ENCODE results near the gene MYL11.

Gene MYL11

DNA sequence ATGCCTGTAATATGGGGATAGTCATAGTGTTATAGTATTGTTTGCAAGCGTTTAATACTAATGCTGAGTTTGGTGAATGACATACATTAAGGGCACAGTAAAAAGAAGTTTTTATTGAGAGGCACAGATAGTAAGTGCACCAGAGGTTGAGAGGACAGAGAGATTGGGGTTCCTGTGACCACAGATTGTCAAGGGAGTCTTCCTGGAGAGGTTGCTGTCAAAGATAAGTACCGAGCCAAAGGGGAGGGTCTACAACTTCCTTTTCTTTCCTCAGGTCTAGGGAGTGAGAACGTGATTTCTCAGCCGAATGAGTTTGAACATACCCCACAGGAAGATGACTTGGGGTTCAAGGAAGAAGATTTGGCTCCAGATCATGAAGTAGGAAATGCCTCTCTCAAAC, 22.5 kb downstream of the MYL11 start:
- peak; percentile 65 for DNase-seq

DNA sequence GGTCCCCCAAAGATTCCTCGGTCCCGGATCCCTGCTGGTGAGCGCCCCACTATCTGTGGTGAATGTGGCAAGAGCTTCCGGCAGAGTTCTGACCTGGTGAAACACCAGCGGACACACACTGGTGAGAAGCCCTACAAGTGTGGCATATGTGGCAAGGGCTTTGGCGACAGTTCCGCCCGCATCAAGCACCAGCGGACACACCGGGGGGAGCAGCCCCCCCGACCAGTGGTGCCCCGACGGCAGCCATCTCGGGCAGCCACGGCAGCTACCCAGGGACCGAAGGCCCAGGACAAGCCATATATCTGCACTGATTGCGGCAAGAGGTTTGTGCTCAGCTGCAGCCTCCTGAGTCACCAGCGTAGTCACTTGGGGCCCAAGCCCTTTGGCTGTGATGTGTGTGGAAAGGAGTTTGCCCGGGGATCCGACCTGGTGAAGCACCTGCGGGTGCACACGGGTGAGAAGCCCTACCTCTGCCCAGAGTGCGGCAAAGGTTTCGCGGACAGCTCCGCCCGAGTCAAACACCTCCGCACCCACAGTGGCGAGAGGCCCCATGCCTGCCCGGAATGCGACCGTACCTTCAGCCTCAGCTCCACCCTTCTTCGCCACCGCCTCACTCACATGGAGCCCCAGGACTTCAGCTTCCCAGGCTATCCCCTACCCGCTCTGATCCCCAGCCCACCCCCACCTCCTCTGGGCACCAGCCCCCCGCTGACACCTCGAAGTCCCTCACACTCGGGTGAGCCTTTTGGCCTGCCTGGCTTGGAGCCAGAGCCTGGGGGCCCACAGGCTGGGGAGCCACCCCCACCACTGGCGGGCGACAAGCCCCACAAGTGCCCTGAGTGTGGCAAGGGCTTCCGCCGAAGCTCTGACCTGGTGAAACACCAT, 23.4 kb downstream of the MYL11 start:
- DNase-seq = no peak

DNA sequence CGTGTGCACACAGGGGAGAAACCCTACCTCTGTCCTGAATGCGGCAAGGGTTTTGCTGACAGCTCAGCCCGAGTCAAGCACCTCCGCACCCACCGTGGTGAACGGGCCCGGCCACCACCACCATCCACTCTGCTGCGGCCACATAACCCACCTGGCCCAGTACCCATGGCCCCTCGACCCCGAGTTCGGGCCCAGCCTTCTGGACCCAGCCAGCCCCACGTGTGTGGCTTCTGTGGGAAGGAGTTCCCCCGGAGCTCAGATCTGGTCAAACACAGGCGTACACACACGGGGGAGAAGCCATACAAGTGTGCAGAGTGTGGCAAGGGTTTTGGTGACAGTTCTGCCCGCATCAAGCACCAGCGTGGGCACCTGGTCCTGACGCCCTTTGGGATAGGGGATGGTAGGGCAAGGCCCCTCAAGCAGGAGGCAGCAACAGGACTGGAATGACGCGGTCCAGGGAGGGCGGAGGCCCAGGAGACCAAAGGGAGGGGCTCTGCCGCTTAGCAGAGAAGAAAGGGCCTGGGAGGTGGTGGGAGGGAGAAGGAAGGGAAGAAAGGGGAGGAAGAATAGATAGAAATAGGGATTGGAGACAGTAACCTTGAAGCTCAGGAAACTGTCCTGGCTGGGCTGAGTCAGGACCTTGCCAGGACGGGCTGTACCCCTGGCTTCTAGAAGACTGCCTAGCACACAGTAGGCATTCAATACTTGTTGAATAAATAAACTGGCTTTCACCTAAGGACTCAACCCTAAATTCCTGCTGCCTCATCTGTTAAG, 24.2 kb downstream of the MYL11 start:
- DNase-seq = no peak

DNA sequence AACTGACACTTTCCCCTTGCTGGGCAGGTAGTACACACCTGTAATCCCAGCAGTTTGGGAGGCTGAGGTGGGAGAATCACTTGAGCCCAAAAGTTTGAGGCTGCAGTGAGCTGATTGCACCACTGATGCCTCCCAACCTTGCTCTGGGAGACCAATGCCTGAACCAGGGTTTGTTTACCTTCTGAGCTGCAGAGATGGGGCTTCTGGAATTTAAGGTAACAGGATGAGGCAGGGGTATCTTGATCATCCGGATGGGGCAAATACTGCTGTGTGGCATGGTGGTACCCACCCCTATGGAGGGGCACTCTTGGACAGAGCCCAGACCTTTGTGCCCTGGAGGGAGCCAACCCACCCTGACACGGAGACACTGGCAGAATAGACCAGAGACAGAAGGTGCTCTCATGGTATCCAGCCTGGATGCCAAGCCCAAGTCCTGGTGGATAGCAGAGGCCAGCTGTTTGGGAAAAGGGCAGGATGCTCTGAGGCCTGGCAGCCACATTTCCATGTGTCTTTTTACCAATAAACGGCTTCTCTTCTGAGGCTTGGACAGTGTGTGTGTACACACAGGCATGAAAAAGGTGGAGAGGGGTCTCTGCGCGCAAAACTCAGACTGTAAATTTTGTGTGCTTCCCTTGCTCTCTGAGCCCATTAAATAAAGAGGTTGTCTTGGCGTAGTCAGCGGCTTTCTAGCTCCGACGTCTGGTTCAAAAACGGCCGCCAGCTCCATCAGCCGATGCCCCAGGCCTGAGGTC, 25.0 kb downstream of the MYL11 start:
- no peak for DNase-seq

DNA sequence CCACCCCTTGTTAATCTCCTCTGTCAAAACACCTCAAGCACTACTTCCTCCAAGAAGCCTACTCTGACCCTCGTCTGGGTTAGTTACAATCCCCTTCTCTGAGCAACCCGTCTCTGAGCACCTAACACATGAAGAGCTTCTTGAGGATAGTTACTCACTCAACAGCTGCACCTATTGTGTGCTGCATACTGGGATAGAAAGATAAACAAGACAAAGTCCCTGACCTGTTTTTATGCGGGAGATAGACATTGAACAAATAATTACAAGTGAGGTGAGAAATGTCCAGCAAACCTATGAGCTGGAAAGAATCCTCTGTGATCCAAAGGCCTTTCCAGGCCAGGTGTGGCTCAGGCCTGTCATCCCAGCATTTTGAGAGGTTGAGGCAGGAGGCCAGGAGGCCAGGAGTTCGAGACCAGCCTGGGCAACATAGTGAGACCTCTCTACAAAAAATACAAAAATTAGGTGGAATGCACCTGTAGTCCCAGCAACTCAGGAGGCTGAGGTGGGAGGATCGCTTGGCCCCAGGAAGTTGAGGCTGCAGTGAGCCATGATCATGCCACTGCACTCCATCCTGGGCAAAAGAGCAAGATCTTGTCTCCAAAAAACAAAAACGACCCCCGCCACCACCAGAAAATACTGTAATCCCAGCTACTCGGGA, 27.3 kb downstream of the MYL11 start:
- DNase-seq = no peak

DNA sequence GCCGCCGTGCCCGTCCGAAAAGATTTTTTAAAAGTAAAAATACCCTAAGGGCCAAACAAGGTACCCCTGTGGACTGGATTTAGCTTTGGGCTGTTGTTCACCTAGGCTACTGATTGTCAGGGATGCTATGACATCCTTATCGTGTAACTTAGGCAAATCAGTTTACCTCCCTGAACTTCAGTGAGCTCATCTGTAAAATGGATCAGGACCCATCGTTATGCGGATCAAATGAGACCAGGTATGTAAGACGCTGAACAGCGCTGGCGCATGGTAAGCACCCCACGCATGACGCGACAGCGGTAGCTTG, 32.1 kb downstream of the MYL11 start:
- DNase-seq = no peak

DNA sequence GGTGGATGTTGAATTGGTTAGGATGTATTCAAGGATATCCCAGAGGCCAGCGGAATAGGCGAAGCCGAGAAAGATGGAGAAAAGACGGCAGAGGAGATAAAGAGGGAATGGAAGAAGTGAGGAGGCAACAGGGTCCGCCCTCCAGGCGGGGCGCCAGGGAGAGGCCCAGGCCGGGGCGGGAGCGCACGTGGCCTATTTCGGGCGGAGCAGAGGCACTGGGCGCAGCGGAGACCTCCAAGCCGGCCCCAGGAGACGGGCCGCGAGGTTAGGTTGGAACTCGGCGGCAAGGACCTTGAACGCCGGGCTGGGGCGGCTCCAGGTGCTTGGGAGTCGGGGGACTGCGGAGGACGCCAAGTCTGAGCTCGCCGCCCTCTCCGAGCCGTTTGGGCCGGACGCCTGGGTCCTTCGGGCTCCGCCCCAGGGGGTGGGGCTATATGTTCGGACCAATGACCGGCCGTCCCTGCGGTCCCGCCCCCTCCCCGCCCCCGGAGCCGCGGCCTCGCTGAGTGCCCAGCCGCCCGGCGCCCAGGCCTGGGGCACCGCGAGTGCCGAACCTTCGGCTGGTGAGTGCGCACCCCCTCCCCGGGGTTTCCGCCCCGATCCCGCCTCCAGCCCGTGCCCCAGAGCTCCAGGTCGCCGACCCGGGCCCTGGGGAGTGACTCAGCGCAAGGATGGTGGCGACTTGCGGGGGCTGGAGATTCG, 32.7 kb downstream of the MYL11 start, which contains the start of gene ZNF771:
Gene ZNF771, plus strand, starts transcription at position 505 of the 702 bp plus-strand sequence. CDS start 448 bp downstream, outside the sequence.
- peak; percentile 96 for DNase-seq

DNA sequence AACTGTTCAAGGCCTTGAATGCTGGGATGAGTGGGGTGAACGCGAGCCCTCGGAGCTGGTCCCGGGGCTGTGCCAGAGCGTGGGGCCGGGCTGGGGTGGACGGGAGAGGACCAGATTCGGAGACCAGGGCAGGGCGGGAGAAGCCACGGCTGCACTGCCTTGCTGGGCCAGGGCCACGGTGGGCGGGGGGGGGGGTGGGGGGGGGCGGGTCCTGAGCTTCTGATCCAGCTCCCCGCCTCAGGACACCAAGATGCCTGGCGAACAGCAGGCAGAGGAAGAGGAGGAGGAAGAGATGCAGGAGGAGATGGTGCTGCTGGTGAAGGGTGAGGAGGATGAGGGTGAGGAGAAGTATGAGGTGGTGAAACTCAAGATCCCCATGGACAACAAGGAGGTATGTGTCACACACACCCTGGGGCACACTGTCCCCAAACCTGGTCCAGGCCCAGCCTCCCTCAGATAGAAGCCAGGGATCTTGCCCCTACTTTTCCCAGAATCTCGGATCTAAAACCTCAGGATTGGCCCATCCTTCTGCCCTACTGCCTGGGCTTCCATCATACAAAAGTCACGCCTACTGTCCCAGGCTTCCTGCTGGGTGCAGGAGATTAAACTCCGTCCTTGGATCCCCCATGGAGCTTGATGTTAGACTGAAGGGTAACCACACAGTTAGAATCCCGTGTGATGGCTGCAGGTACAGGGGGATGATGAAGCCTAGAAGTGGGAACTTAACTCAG, 33.4 kb downstream of the MYL11 start:
- DNase-seq = no peak

DNA sequence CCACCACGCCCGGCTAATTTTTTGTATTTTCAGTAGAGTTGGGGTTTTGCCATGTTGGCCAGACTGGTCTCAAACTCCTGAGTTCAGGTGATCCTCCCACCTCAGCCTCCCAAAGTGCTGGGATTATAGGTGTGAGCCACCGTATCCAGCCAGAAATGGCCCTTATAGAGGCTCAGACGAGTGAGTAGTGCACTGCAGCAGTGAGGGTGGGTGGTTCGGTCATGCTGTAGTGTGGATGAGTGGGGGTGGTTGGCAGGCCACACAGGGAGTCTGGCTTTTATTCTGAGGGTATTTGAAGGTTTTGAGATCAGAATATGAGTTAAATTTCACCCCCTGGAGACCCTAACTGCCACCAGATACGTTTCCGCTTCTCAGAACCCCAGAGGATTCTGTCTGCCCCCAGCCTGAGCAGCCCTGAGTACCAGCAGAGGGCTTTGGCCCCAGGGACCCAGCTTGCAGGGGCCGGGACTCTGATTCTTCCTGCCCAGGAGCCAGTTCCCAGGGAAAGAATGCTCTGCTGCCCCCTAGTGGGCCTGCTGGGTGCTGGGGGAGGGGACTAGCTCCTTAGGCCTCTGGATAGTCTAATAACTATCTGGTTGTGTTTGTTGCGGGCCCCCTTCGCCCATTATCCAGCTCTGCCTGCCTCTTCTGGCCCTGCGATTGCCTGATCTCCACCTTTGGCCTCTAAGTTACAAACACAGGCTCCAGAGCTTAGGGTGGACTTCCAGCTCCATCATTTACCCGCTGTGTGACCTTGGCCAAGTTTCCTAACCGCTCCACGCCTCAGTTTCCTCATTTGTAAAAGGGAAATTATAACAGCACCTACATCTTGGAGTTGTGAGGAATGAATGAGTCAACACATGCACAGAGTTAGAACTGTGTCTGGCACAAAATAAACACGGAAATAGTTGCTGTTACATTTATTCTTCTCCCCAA, 34.8 kb downstream of the MYL11 start:
- DNase-seq = peak; percentile 95

DNA sequence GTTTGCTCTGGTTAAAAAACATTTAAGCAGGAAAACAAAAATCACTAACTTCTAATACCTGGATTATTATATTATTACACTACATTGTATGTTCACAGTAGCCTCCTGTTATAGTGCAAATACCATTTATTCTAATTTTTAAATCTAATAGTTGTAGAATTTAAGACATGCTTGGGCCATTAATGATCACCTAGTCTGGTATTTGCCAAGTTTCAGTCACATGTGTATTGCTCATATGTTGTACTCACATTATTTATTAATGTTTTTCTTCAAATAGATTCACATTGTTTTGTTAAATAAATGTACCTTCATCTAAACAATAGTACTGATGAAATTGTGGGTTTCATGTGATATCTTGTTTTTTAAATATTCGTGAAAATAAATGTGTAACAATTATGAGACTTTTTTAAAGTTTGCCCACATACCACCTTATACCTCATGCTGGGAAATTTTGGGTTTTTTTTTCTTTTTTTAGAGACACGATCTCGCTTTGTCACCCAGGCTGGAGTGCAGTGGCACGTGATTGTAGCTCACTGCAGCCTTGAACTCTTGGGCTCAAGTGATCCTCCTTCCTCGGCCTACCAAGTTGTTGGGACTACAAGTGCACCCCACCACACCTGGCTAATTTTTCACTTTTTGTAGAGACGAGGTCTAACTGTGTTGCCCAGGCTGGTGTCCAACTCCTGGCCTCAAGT, 38.7 kb downstream of the MYL11 start:
- no peak for DNase-seq

DNA sequence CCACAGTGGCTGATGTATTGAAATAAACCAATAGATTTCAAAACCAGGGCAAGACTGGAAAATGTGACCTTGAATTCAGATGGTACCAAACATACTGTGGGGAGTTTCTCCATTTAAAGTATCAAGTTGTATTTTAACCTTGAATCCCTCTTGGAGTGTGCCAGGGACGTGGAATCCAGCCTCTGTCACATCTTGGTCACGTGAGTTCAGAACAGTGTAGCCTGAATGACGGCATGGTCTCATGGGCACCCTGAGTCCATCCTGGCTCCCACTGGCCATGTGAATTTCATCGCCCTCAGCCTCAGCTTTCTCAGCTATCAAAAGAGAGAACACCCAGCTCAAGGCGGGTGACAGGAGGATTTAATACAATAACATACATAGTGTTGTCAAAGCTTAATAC, 39.6 kb downstream of the MYL11 start:
- no peak for DNase-seq

DNA sequence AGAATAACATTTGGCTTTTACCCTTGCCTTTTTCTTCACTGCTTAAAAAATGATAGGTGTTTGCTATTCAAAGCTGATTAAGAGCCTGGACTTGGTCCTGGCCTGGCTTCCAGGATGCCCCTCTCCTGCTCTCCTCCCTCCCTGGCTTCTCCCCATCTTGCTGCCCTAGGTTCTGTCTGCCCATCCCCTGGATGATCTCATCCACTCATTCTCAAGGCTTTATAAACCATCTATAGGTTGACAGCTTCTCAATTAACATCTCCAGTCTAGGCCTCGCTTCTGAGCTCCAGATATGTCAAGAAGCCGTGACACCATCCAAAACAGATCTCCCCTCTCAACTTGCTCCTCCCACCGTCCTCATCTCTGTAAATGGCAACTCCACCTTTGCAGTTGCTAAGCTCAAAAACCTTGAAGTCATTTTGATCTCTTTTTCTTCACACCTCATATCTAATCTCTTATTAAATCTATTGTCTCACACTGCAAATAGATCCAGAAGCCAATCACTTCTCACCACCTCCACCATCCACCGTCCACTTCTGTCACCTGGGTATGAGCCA, 41.5 kb downstream of the MYL11 start:
- no peak for DNase-seq

DNA sequence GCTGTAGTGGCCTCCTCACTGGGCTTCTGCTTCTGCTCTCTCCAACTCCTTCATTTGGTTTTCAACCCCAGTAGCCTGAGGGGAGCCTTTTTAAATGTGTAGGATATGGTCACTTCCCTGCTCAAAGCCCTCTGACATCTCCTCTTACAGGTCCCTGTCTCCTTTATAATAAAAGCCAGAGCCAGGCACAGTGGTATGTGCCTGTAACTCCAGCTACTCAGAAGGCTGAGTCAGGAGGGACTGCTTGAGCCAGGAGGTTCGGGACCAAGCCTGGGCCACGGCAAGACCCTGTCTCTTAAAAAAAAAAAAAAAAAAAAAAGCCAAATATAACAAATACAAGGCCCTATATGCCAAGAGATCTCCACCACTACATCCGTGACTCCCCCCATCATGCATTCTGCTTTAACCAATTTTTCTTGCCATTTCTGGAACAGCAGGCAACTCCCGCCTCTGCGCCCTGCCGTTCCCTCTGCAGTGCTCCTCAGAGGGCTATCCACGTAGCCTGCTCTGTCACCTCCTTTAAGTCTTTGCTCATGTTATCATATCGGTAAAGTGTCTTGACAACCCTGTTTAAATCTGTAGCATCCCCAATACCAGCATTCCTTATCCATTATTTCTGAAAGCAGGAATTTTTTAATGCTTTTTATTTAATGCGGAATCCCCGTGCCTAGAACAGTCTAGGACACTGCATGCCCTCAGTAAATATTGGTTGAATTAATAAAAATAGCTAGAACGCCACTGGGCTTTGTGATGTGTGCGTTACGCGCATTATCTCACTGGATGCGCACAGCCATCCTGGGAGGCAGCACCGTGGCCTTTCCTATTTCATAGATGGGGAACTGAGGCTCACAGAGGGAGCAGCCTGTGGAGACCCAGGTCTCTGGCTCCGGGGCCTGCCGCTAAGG, 42.3 kb downstream of the MYL11 start:
- peak; percentile 41 for DNase-seq

DNA sequence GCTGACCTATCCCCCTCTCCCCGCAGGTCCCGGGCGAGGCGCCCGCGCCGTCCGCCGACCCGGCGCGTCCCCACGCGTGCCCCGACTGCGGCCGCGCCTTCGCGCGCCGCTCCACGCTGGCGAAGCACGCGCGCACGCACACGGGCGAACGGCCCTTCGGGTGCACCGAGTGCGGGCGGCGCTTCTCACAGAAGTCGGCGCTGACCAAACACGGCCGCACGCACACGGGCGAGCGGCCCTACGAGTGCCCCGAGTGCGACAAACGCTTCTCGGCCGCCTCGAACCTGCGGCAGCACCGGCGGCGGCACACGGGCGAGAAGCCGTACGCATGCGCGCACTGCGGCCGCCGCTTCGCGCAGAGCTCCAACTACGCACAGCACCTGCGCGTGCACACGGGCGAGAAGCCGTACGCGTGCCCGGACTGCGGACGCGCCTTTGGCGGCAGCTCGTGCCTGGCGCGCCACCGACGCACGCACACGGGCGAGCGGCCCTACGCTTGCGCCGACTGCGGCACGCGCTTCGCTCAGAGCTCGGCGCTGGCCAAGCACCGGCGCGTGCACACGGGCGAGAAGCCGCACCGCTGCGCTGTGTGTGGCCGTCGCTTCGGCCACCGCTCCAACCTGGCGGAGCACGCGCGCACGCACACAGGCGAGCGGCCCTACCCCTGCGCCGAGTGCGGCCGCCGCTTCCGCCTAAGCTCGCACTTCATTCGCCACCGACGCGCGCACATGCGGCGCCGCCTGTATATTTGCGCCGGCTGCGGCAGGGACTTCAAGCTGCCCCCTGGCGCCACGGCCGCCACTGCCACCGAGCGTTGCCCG, 43.1 kb downstream of the MYL11 start:
- peak; percentile 95 for DNase-seq

DNA sequence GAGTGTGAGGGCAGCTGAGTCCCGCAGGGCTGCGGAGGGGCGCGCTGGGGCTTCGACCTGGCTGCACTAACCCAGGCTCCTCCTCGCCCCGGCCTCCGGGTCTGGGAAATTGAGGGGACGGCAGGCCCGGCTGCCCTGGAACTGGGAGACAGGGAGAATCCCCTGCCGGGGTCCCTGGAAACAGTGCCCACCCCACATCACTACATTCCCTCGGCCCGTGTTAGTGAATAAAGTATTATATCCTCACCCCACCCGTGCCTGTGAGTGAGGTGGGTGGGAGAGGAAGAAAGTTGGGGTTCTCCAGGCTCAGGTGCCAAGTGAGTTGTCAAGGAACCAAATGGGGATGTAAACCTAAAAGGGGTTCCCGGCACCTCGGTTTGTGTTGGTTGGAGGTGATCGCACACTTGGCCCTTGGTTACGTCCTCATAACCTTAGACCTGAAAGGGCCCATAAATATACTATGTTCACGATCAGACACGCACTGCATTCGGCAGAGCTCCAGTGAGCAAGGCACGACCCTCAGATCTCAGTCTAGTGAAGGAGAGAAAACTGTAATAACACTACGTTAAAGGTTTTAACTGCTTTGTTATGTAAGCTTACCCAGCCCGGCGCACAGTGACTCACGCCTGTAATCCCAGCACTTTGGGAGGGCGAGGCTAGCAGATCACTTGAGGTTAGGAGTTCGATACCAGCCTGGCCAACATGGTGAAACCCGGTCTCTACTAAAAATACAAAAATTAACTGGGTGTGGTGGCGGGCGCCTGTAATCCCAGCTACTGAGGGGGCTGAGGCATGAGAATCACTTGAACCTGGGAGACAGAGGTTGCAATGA, 44.0 kb downstream of the MYL11 start:
- peak; percentile 34 for DNase-seq

DNA sequence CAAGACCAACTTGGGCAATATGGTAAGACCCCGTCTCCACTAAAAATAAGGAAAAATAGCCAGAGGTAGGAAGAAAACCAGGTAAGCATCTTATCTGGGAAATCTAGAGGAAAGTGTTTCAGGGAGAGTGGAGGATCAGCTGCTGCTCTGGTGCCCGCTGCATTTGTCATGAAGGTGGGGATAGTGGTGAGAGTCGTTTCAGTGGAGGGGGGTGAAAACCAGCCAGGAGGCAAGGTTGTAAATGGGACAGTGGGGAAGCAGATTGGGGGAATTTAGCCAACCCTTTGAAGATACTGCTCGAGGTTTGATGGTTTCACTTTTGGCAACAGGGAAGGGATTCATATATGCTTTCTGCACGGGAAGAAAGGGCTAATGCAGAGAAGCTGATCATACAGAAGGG, 46.4 kb downstream of the MYL11 start:
- no peak for DNase-seq
